HEK293 (cell line): Measurements from ENCODE around the gene AFF3.

Source experiments
- CTCF ChIA-PET: fragments of 350-600 bp; formaldehyde crosslinking; extraction: SDS; loops from one replicate; lab custom pipeline; 2021; ENCODE audit warnings: antibody characterized with exemption; lab: Yijun Ruan, JAX
- POLR2A ChIA-PET: fragments of 300-600 bp; formaldehyde crosslinking; extraction: SDS; loops from one replicate; lab custom pipeline; 2020; ENCODE audit warnings: antibody characterized with exemption, inconsistent platforms; lab: Yijun Ruan, JAX
- H3K27ac ChIP-seq: fragments of 200-500 bp; sonication (Bioruptor generic); 2 replicates; pipeline ENCODE4 v1.5.1; 2014; ENCODE audit warnings: low read depth, low read length, control low read depth, inconsistent platforms; ENCODE audit errors: extremely low read depth
- H3K36me3 ChIP-seq, 2 experiments: fragments of 200-500 bp in 1 of 2; sonication (Bioruptor generic) in 1 of 2; 1 replicate in 1 of 2; 2 replicates in 1 of 2; pipeline ENCODE4 v1.5.1; 2014 to 2017; ENCODE audit warnings: inconsistent platforms in 2 of 2, low read length in 2 of 2; ENCODE audit not compliant: control insufficient read depth in 2 of 2, insufficient read depth in 1 of 2
- H3K4me1 ChIP-seq: fragments of 200-500 bp; sonication (Bioruptor generic); 2 replicates; pipeline ENCODE4 v1.5.1; 2014; ENCODE audit warnings: mild to moderate bottlenecking, low read length, inconsistent platforms; ENCODE audit not compliant: control insufficient read depth, insufficient read depth
- H3K4me3 ChIP-seq: 2 replicates; pipeline ENCODE4 v1.5.1; 2011; ENCODE audit warnings: low read depth, mild to moderate bottlenecking, control low read depth, low read length, moderate library complexity
- H3K9me3 ChIP-seq: fragments of 200-500 bp; sonication (Bioruptor generic); 2 replicates; pipeline ENCODE4 v1.5.1; 2014; ENCODE audit warnings: low read depth, low read length, inconsistent platforms; ENCODE audit not compliant: control insufficient read depth, insufficient read depth
- GLI2 ChIP-seq: fragments of 450-650 bp; formaldehyde crosslinking; IDR thresholded peaks from 2 replicates; pipeline ENCODE4; 2017; ENCODE audit warnings: missing biosample characterization, missing genetic modification characterization, low read depth, borderline replicate concordance
- GLIS1 ChIP-seq: fragments of 450-650 bp; formaldehyde crosslinking; IDR thresholded peaks from 2 replicates; pipeline ENCODE4 v1.5.1; 2016; ENCODE audit warnings: missing biosample characterization, missing genetic modification characterization
- PRDM2 ChIP-seq: fragments of 450-650 bp; formaldehyde crosslinking; IDR thresholded peaks from 2 replicates; pipeline ENCODE4 v1.5.1; 2016; ENCODE audit warnings: missing biosample characterization, missing genetic modification characterization, borderline replicate concordance
- SALL2 ChIP-seq: fragments of 450-650 bp; formaldehyde crosslinking; IDR thresholded peaks from 2 replicates; pipeline ENCODE4 v1.5.0; 2017; ENCODE audit warnings: missing biosample characterization, mild to moderate bottlenecking, missing genetic modification characterization, borderline replicate concordance
- SCRT2 ChIP-seq: fragments of 450-650 bp; formaldehyde crosslinking; IDR thresholded peaks from 2 replicates; pipeline ENCODE4 v1.5.1; 2016; ENCODE audit warnings: missing biosample characterization, missing genetic modification characterization
- SP3 ChIP-seq: fragments of 450-650 bp; formaldehyde crosslinking; IDR thresholded peaks from 2 replicates; pipeline ENCODE4 v1.5.1; 2016; ENCODE audit warnings: missing biosample characterization, missing genetic modification characterization
- TCF7L2 ChIP-seq: IDR thresholded peaks from 2 replicates; pipeline ENCODE4 v1.6.1; 2011; ENCODE audit warnings: low read depth, mild to moderate bottlenecking, inconsistent platforms, low read length, moderate library complexity, borderline replicate concordance
- ZBTB1 ChIP-seq: fragments of 450-650 bp; formaldehyde crosslinking; IDR thresholded peaks from 2 replicates; pipeline ENCODE4 v1.5.1; 2016; ENCODE audit warnings: missing biosample characterization, missing genetic modification characterization
- ZBTB48 ChIP-seq: fragments of 450-650 bp; formaldehyde crosslinking; IDR thresholded peaks from 2 replicates; pipeline ENCODE4 v1.5.1; 2016; ENCODE audit warnings: missing biosample characterization, missing genetic modification characterization
- ZBTB49 ChIP-seq: fragments of 450-650 bp; formaldehyde crosslinking; IDR thresholded peaks from 2 replicates; pipeline ENCODE4 v1.5.1; 2016; ENCODE audit warnings: missing biosample characterization, missing genetic modification characterization, low read depth
- ZBTB7A ChIP-seq: fragments of 450-650 bp; formaldehyde crosslinking; IDR thresholded peaks from 2 replicates; pipeline ENCODE4 v1.5.1; 2016; ENCODE audit warnings: low read depth, missing biosample characterization, missing genetic modification characterization
- ZNF169 ChIP-seq: fragments of 450-650 bp; formaldehyde crosslinking; IDR thresholded peaks from 2 replicates; pipeline ENCODE4 v1.5.1; 2016; ENCODE audit warnings: missing biosample characterization, missing genetic modification characterization
- ZNF266 ChIP-seq: fragments of 450-650 bp; formaldehyde crosslinking; IDR thresholded peaks from 2 replicates; pipeline ENCODE4 v1.5.1; 2016; ENCODE audit warnings: missing biosample characterization, missing genetic modification characterization, low read depth
- ZNF324 ChIP-seq: fragments of 450-650 bp; formaldehyde crosslinking; IDR thresholded peaks from 2 replicates; pipeline ENCODE4 v1.5.1; 2016; ENCODE audit warnings: missing biosample characterization, missing genetic modification characterization
- ZNF335 ChIP-seq: fragments of 450-650 bp; formaldehyde crosslinking; conservative IDR thresholded peaks from 2 replicates; pipeline ENCODE4 v1.5.1; 2016; ENCODE audit warnings: missing biosample characterization, missing genetic modification characterization
- ZNF654 ChIP-seq: fragments of 450-650 bp; formaldehyde crosslinking; IDR thresholded peaks from 2 replicates; pipeline ENCODE4 v1.5.1; 2016; ENCODE audit warnings: low read depth, missing biosample characterization, missing genetic modification characterization
- ZSCAN30 ChIP-seq: fragments of 450-650 bp; IDR thresholded peaks from 2 replicates; pipeline ENCODE4 v1.5.1; 2018; ENCODE audit warnings: missing biosample characterization, mild to moderate bottlenecking, missing genetic modification characterization, moderate library complexity
- TF ChIP-seq, protein P1 (sequence below): fragments of 450-650 bp; formaldehyde crosslinking; IDR thresholded peaks from 2 replicates; pipeline ENCODE4; 2016; ENCODE audit warnings: missing biosample characterization, missing genetic modification characterization
- TF ChIP-seq, protein P2 (sequence below): fragments of 450-650 bp; formaldehyde crosslinking; IDR thresholded peaks from 2 replicates; pipeline ENCODE4 v1.5.1; 2016; ENCODE audit warnings: missing biosample characterization, missing genetic modification characterization

AFF3 gene

DNA sequence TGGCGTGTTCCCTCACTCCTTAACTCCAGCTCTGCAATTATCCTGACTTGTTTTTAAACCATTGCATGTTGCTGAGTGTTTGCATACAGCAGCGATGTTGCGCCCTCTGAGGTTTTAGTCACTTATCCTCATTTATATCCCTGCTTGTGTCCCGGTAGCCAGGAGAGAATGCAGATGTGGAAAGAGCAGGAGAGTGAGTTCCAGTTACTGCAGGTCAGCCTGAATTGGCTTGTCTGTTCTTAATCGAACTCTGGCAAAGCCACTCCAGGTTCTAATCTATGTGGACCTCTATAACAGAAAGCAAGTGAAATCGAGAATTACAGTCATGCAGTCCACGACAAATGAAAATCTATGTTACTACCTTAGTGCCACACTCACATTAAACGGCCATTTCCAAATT, 357.4 kb downstream of the AFF3 start (continued):
- TF ChIP-seq ZNF324 (tag by site-specific recombination) = no peak
- TF ChIP-seq SCRT2 = no peak
- TF ChIP-seq SP3 (tag by site-specific recombination) = no peak
- TF ChIP-seq ZNF169 (tag by site-specific recombination) = no peak
- TF ChIP-seq ZBTB48 (tag by site-specific recombination) = no peak
- no peak for TF ChIP-seq ZSCAN30
- TF ChIP-seq SALL2 (tag by site-specific recombination) = no peak
- no peak for TF ChIP-seq ZBTB7A (tag by site-specific recombination)
- TF ChIP-seq TCF7L2 = no peak
- TF ChIP-seq ZBTB1 (tag by site-specific recombination) = no peak
- TF ChIP-seq, protein P1, sequence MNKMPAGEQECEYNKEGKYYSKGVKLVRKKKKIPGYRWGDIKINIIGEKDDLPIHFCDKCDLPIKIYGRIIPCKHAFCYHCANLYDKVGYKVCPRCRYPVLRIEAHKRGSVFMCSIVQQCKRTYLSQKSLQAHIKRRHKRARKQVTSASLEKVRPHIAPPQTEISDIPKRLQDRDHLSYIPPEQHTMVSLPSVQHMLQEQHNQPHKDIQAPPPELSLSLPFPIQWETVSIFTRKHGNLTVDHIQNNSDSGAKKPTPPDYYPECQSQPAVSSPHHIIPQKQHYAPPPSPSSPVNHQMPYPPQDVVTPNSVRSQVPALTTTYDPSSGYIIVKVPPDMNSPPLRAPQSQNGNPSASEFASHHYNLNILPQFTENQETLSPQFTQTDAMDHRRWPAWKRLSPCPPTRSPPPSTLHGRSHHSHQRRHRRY (tag by site-specific recombination) = no peak

DNA sequence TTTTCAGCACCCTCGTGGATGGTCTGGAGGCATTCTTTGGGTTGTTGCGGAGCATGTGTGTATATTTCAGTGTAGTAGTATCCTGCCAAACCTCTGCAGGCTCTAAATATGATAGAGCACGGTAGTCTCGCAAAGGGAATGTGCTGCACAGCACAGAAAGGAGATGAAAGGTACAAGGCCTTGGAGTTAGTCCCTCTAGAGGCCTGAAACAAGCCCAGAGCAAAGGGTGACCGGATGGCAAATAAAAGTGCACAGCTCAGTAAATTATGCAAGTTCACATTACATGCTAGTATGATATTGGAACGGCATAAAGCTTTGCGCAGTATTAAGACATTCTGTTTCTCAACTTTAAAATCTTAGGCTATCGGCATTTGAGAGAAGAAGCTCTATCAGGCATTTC, 358.1 kb downstream of the AFF3 start:
- Histone ChIP-seq H3K9me3 (no peaks in the 10 kb centered on the region), H3K36me3 (no peaks in the 10 kb centered on the region), H3K4me3 (no peak overlapping the region), H3K4me1 (no peaks in the 10 kb centered on the region), H3K27ac (no peak overlapping the region)
- TF ChIP-seq, protein P2, sequence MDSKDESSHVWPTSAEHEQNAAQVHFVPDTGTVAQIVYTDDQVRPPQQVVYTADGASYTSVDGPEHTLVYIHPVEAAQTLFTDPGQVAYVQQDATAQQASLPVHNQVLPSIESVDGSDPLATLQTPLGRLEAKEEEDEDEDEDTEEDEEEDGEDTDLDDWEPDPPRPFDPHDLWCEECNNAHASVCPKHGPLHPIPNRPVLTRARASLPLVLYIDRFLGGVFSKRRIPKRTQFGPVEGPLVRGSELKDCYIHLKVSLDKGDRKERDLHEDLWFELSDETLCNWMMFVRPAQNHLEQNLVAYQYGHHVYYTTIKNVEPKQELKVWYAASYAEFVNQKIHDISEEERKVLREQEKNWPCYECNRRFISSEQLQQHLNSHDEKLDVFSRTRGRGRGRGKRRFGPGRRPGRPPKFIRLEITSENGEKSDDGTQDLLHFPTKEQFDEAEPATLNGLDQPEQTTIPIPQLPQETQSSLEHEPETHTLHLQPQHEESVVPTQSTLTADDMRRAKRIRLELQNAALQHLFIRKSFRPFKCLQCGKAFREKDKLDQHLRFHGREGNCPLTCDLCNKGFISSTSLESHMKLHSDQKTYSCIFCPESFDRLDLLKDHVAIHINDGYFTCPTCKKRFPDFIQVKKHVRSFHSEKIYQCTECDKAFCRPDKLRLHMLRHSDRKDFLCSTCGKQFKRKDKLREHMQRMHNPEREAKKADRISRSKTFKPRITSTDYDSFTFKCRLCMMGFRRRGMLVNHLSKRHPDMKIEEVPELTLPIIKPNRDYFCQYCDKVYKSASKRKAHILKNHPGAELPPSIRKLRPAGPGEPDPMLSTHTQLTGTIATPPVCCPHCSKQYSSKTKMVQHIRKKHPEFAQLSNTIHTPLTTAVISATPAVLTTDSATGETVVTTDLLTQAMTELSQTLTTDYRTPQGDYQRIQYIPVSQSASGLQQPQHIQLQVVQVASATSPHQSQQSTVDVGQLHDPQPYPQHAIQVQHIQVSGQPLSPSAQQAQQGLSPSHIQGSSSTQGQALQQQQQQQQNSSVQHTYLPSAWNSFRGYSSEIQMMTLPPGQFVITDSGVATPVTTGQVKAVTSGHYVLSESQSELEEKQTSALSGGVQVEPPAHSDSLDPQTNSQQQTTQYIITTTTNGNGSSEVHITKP (tag by site-specific recombination) = no peak
- TF ChIP-seq ZNF335 (tag by site-specific recombination) (no peak), ZNF266 (no peak), GLI2 (no peak), ZBTB49 (no peak), GLIS1 (tag by site-specific recombination) (no peak), ZNF654 (tag by site-specific recombination) (no peak), PRDM2 (no peak)
- CTCF ChIA-PET = no interaction called here
- POLR2A ChIA-PET = no interaction called here
